PC-3 (cell line): ENCODE data around the gene P2RX6.

Experiments used
- EZH2phosphoT487 ChIP-seq: fragments of 300-600 bp; sonication (generic); IDR thresholded peaks from 2 replicates; pipeline ENCODE4 v1.6.1; 2018; ENCODE audit warnings: mild to moderate bottlenecking, antibody characterized with exemption, low read length, borderline replicate concordance
- TF ChIP-seq, protein P1 (sequence below): fragments of 300-600 bp; sonication (generic); conservative IDR thresholded peaks from 2 replicates; pipeline ENCODE4 v1.5.1; 2017; ENCODE audit warnings: antibody characterized with exemption, low read depth, mild to moderate bottlenecking, low read length

- TF ChIP-seq EZH2phosphoT487, result no peak
- TF ChIP-seq, protein P1, sequence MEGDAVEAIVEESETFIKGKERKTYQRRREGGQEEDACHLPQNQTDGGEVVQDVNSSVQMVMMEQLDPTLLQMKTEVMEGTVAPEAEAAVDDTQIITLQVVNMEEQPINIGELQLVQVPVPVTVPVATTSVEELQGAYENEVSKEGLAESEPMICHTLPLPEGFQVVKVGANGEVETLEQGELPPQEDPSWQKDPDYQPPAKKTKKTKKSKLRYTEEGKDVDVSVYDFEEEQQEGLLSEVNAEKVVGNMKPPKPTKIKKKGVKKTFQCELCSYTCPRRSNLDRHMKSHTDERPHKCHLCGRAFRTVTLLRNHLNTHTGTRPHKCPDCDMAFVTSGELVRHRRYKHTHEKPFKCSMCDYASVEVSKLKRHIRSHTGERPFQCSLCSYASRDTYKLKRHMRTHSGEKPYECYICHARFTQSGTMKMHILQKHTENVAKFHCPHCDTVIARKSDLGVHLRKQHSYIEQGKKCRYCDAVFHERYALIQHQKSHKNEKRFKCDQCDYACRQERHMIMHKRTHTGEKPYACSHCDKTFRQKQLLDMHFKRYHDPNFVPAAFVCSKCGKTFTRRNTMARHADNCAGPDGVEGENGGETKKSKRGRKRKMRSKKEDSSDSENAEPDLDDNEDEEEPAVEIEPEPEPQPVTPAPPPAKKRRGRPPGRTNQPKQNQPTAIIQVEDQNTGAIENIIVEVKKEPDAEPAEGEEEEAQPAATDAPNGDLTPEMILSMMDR, result no peak
Observed at GRCh38 chr22:20991252-20992055, 23.5 kb upstream of the P2RX6 start.
